ENCODE data around the gene ANKRD9.

Gene ANKRD9

GRCh38 chr14:102484316-102484715, 25.3 kb downstream of the ANKRD9 start:
- WGBS (ENCODE audit: insufficient coverage, insufficient read length): no CpG with 5 or more reads among the region's 5 CpGs

GRCh38 chr14:102481791-102482238, 27.8 kb downstream of the ANKRD9 start:
- Histone ChIP-seq H3K27ac (ENCODE audit: low read length) (no peak overlapping the region), H3K36me3 (ENCODE audit: control insufficient read depth, insufficient read depth, low read length) (no peaks in the 10 kb centered on the region)
- no CpG with 5 or more reads among the region's 8 CpGs for WGBS (ENCODE audit: insufficient coverage, insufficient read length)

More at GRCh38 chr14:102484316-102484715, 25.3 kb downstream of the ANKRD9 start:
- Histone ChIP-seq H3K4me3 (ENCODE audit: low read length) (no peak overlapping the region), H3K27me3 (ENCODE audit: control insufficient read depth, insufficient read depth, low read length) (no peaks in the 10 kb centered on the region), H3K4me1 (ENCODE audit: control insufficient read depth, insufficient read depth, low read length) (no peaks in the 10 kb centered on the region), H3K9me3 (ENCODE audit: control insufficient read depth, insufficient read depth, low read length) (no peaks in the 10 kb centered on the region), H3K27ac (ENCODE audit: low read length) (no peak overlapping the region), H3K36me3 (ENCODE audit: control insufficient read depth, insufficient read depth, low read length) (no peaks in the 10 kb centered on the region)
- DNase-seq (ENCODE audit: low read depth, low spot score): no peak

GRCh38 chr14:102481371-102481770, 28.2 kb downstream of the ANKRD9 start:
- Histone ChIP-seq H3K9me3 (ENCODE audit: control insufficient read depth, insufficient read depth, low read length) (no peaks in the 10 kb centered on the region), H3K4me3 (ENCODE audit: low read length) (no peak overlapping the region), H3K27me3 (ENCODE audit: control insufficient read depth, insufficient read depth, low read length) (no peaks in the 10 kb centered on the region), H3K4me1 (ENCODE audit: control insufficient read depth, insufficient read depth, low read length) (no peaks in the 10 kb centered on the region), H3K27ac (ENCODE audit: low read length) (no peak overlapping the region), H3K36me3 (ENCODE audit: control insufficient read depth, insufficient read depth, low read length) (no peaks in the 10 kb centered on the region)
- DNase-seq (ENCODE audit: low read depth, low spot score): no peak
- WGBS (ENCODE audit: insufficient coverage, insufficient read length): no CpG with 5 or more reads among the region's 4 CpGs

More at GRCh38 chr14:102481791-102482238, 27.8 kb downstream of the ANKRD9 start:
- Histone ChIP-seq H3K27me3 (ENCODE audit: control insufficient read depth, insufficient read depth, low read length) (no peaks in the 10 kb centered on the region), H3K4me1 (ENCODE audit: control insufficient read depth, insufficient read depth, low read length) (no peaks in the 10 kb centered on the region), H3K4me3 (ENCODE audit: low read length) (no peak overlapping the region), H3K9me3 (ENCODE audit: control insufficient read depth, insufficient read depth, low read length) (no peaks in the 10 kb centered on the region)
- no peak for DNase-seq (ENCODE audit: low read depth, low spot score)

GRCh38 chr14:102479777-102480176, 29.8 kb downstream of the ANKRD9 start:
- Histone ChIP-seq H3K9me3 (ENCODE audit: control insufficient read depth, insufficient read depth, low read length) (no peaks in the 10 kb centered on the region), H3K4me1 (ENCODE audit: control insufficient read depth, insufficient read depth, low read length) (no peaks in the 10 kb centered on the region), H3K27me3 (ENCODE audit: control insufficient read depth, insufficient read depth, low read length) (no peaks in the 10 kb centered on the region), H3K4me3 (ENCODE audit: low read length) (no peak overlapping the region), H3K27ac (ENCODE audit: low read length) (no peak overlapping the region), H3K36me3 (ENCODE audit: control insufficient read depth, insufficient read depth, low read length) (no peaks in the 10 kb centered on the region)
- WGBS (ENCODE audit: insufficient coverage, insufficient read length): no CpG with 5 or more reads among the region's 7 CpGs
- no peak for DNase-seq (ENCODE audit: low read depth, low spot score)

- H3K4me3 ChIP-seq (ENCODE audit: low read length): no peak overlapping the region
- H3K9me3 ChIP-seq (ENCODE audit: control insufficient read depth, insufficient read depth, low read length): no peaks in the 10 kb centered on the region
- H3K27ac ChIP-seq (ENCODE audit: low read length): no peak overlapping the region
- no peaks in the 10 kb centered on the region for H3K27me3 ChIP-seq (ENCODE audit: control insufficient read depth, insufficient read depth, low read length)
- no peaks in the 10 kb centered on the region for H3K36me3 ChIP-seq (ENCODE audit: control insufficient read depth, insufficient read depth, low read length)
- DNase-seq (ENCODE audit: low read depth, low spot score): no peak
- no peaks in the 10 kb centered on the region for H3K4me1 ChIP-seq (ENCODE audit: control insufficient read depth, insufficient read depth, low read length)
- WGBS (ENCODE audit: insufficient coverage, insufficient read length): no CpG with 5 or more reads among the region's 2 CpGs
Measured at GRCh38 chr14:102479107-102479506, 30.5 kb downstream of the ANKRD9 start.

- Histone ChIP-seq H3K36me3 (ENCODE audit: control insufficient read depth, insufficient read depth, low read length) (no peaks in the 10 kb centered on the region), H3K27ac (ENCODE audit: low read length) (no peak overlapping the region), H3K9me3 (ENCODE audit: control insufficient read depth, insufficient read depth, low read length) (no peaks in the 10 kb centered on the region), H3K4me1 (ENCODE audit: control insufficient read depth, insufficient read depth, low read length) (no peaks in the 10 kb centered on the region), H3K27me3 (ENCODE audit: control insufficient read depth, insufficient read depth, low read length) (no peaks in the 10 kb centered on the region), H3K4me3 (ENCODE audit: low read length) (no peak overlapping the region)
- no peak for DNase-seq (ENCODE audit: low read depth, low spot score)
- WGBS (ENCODE audit: insufficient coverage, insufficient read length): no CpG with 5 or more reads among the region's 5 CpGs
Measured at GRCh38 chr14:102474934-102475333, 34.6 kb downstream of the ANKRD9 start.

- no peak for DNase-seq (ENCODE audit: low read depth, low spot score)
- Histone ChIP-seq H3K27me3 (ENCODE audit: control insufficient read depth, insufficient read depth, low read length) (no peaks in the 10 kb centered on the region), H3K9me3 (ENCODE audit: control insufficient read depth, insufficient read depth, low read length) (no peaks in the 10 kb centered on the region), H3K27ac (ENCODE audit: low read length) (no peak overlapping the region), H3K4me3 (ENCODE audit: low read length) (no peak overlapping the region), H3K4me1 (ENCODE audit: control insufficient read depth, insufficient read depth, low read length) (no peaks in the 10 kb centered on the region), H3K36me3 (ENCODE audit: control insufficient read depth, insufficient read depth, low read length) (no peaks in the 10 kb centered on the region)
- WGBS (ENCODE audit: insufficient coverage, insufficient read length): no CpG with 5 or more reads among the region's 2 CpGs
Measured at GRCh38 chr14:102473559-102473958, 36.0 kb downstream of the ANKRD9 start.

GRCh38 chr14:102472791-102473150, 36.8 kb downstream of the ANKRD9 start:
- Histone ChIP-seq H3K27ac (ENCODE audit: low read length) (no peak overlapping the region), H3K4me3 (ENCODE audit: low read length) (no peak overlapping the region), H3K4me1 (ENCODE audit: control insufficient read depth, insufficient read depth, low read length) (no peaks in the 10 kb centered on the region), H3K36me3 (ENCODE audit: control insufficient read depth, insufficient read depth, low read length) (no peaks in the 10 kb centered on the region), H3K9me3 (ENCODE audit: control insufficient read depth, insufficient read depth, low read length) (no peaks in the 10 kb centered on the region), H3K27me3 (ENCODE audit: control insufficient read depth, insufficient read depth, low read length) (no peaks in the 10 kb centered on the region)
- no CpG with 5 or more reads among the region's 9 CpGs for WGBS (ENCODE audit: insufficient coverage, insufficient read length)
- DNase-seq (ENCODE audit: low read depth, low spot score): no peak

GRCh38 chr14:102471921-102472790, 37.4 kb downstream of the ANKRD9 start:
- H3K27me3 ChIP-seq (ENCODE audit: control insufficient read depth, insufficient read depth, low read length): no peaks in the 10 kb centered on the region
- H3K4me1 ChIP-seq (ENCODE audit: control insufficient read depth, insufficient read depth, low read length): no peaks in the 10 kb centered on the region
- no peak overlapping the region for H3K4me3 ChIP-seq (ENCODE audit: low read length)
- H3K9me3 ChIP-seq (ENCODE audit: control insufficient read depth, insufficient read depth, low read length): no peaks in the 10 kb centered on the region
- DNase-seq (ENCODE audit: low read depth, low spot score): no peak
- WGBS (ENCODE audit: insufficient coverage, insufficient read length): no CpG with 5 or more reads among the region's 8 CpGs
- no peaks in the 10 kb centered on the region for H3K36me3 ChIP-seq (ENCODE audit: control insufficient read depth, insufficient read depth, low read length)
- H3K27ac ChIP-seq (ENCODE audit: low read length): no peak overlapping the region

- whole genome bisulfite sequencing (ENCODE audit: insufficient coverage, insufficient read length): no CpG with 5 or more reads among the region's 1 CpG
- no peak for DNase-seq (ENCODE audit: low read depth, low spot score)
- no peaks in the 10 kb centered on the region for H3K4me1 ChIP-seq (ENCODE audit: control insufficient read depth, insufficient read depth, low read length)
Measured at GRCh38 chr14:102469261-102469660, 40.3 kb downstream of the ANKRD9 start.

GRCh38 chr14:102464846-102465341, 44.7 kb downstream of the ANKRD9 start:
- no CpG with 5 or more reads among the region's 6 CpGs for WGBS (ENCODE audit: insufficient coverage, insufficient read length)
- H3K36me3 ChIP-seq (ENCODE audit: control insufficient read depth, insufficient read depth, low read length): no peaks in the 10 kb centered on the region
- no peak overlapping the region for H3K27ac ChIP-seq (ENCODE audit: low read length)
- H3K4me3 ChIP-seq (ENCODE audit: low read length): no peak overlapping the region
- H3K27me3 ChIP-seq (ENCODE audit: control insufficient read depth, insufficient read depth, low read length): no peaks in the 10 kb centered on the region
- H3K9me3 ChIP-seq (ENCODE audit: control insufficient read depth, insufficient read depth, low read length): no peaks in the 10 kb centered on the region
- DNase-seq (ENCODE audit: low read depth, low spot score): no peak
- no peaks in the 10 kb centered on the region for H3K4me1 ChIP-seq (ENCODE audit: control insufficient read depth, insufficient read depth, low read length)

More at GRCh38 chr14:102469261-102469660, 40.3 kb downstream of the ANKRD9 start:
- Histone ChIP-seq H3K9me3 (ENCODE audit: control insufficient read depth, insufficient read depth, low read length) (no peaks in the 10 kb centered on the region), H3K27me3 (ENCODE audit: control insufficient read depth, insufficient read depth, low read length) (no peaks in the 10 kb centered on the region), H3K36me3 (ENCODE audit: control insufficient read depth, insufficient read depth, low read length) (no peaks in the 10 kb centered on the region), H3K27ac (ENCODE audit: low read length) (no peak overlapping the region), H3K4me3 (ENCODE audit: low read length) (no peak overlapping the region)

Measured in iPS DF 6.9 (cell line).